Neutrophil (primary cell): Measurements from ENCODE around the gene MBOAT1.

Experiments used
- H3K27ac ChIP-seq: fragments of 200-600 bp; sonication (generic); 2 replicates; pipeline ENCODE4 v1.5.1; 2016; ENCODE audit warnings: mild to moderate bottlenecking, moderate library complexity
- H3K27me3 ChIP-seq: fragments of 200-600 bp; sonication (generic); 2 replicates; pipeline ENCODE4 v1.6.0; 2016; ENCODE audit warnings: mild to moderate bottlenecking
- H3K36me3 ChIP-seq: fragments of 200-600 bp; sonication (generic); 2 replicates; pipeline ENCODE4 v1.5.1; 2017
- H3K4me1 ChIP-seq, 2 experiments: fragments of 200-600 bp in 1 of 2; sonication (generic) in 1 of 2; 1 replicate in 1 of 2; 2 replicates in 1 of 2; pipeline versions ENCODE4 v1.5.1 to v1.6.1; 2013 to 2016; ENCODE audit warnings: low read depth in 1 of 2, low read length in 1 of 2, mild to moderate bottlenecking in 1 of 2, moderate library complexity in 1 of 2; ENCODE audit not compliant: control insufficient read depth in 1 of 2, insufficient read depth in 1 of 2
- H3K4me3 ChIP-seq, 2 experiments: fragments of 200-600 bp in 1 of 2; sonication (generic) in 1 of 2; 1 replicate in 1 of 2; 2 replicates in 1 of 2; pipeline ENCODE4 v1.5.1; 2013 to 2016; ENCODE audit warnings: low read depth in 1 of 2, low read length in 1 of 2, mild to moderate bottlenecking in 1 of 2, moderate library complexity in 1 of 2
- H3K9me3 ChIP-seq: fragments of 200-600 bp; sonication (generic); 2 replicates; pipeline ENCODE4 v1.5.1; 2016
- TF ChIP-seq, protein P1 (sequence below): fragments of 200-600 bp; sonication (generic); IDR thresholded peaks from 2 replicates; pipeline ENCODE4 v1.5.1; 2016; ENCODE audit warnings: antibody characterized with exemption

The MBOAT1 gene

DNA sequence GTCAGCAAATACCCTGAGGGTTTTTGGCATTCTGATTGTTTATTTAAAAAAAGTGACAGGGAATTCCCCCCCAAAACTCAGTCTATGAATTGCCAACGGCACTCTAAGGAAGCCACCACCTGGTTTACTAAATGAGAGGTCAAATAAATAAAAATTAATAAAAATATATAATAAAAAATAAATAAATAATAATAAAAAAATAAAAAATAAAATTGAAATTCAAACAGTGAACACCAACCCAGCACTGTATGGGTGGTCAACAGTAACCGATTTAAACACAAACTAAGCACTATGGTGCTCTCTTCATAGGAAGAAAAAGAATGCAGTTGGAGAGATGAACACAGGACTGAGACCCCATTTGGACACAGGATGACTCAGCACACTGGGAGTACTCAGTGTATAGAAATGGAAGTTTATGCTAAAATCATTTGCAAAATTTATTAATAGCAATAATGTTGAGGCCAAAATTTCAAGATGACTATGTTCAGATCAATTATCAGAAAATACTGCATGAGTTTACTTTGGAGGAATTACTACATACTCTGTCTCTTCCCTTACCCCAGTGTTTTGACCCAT lies 98.5 kb downstream of the MBOAT1 start:
- Histone ChIP-seq H3K9me3 (no peaks in the 10 kb centered on the region), H3K36me3 (peaks cover 86% of the 10 kb centered on the region), H3K27me3 (no peaks in the 10 kb centered on the region), H3K27ac (no peak overlapping the region), H3K4me1 (no peaks in the 10 kb centered on the region), H3K4me3 (no peak overlapping the region)
- TF ChIP-seq, protein P1, sequence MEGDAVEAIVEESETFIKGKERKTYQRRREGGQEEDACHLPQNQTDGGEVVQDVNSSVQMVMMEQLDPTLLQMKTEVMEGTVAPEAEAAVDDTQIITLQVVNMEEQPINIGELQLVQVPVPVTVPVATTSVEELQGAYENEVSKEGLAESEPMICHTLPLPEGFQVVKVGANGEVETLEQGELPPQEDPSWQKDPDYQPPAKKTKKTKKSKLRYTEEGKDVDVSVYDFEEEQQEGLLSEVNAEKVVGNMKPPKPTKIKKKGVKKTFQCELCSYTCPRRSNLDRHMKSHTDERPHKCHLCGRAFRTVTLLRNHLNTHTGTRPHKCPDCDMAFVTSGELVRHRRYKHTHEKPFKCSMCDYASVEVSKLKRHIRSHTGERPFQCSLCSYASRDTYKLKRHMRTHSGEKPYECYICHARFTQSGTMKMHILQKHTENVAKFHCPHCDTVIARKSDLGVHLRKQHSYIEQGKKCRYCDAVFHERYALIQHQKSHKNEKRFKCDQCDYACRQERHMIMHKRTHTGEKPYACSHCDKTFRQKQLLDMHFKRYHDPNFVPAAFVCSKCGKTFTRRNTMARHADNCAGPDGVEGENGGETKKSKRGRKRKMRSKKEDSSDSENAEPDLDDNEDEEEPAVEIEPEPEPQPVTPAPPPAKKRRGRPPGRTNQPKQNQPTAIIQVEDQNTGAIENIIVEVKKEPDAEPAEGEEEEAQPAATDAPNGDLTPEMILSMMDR: no peak

DNA sequence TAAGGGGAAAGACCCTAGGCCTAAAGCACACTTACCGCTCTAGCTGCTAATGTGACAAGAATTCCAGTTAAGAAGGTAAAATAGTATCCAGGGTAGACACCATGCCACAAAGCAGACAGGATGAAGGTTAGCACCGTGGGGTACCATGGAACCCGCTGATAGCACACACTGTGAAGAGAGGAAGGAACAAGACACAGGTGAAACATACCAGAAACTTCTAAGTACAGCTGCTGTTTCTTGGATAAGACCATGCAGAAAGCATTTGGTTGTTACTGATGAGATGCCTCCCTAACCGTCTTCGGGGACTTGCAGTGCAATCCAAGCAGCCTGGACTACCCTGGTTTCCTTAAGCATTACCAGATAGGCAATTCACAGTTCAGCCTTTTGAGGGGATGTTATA lies 99.4 kb downstream of the MBOAT1 start:
- Histone ChIP-seq H3K4me1 (no peaks in the 10 kb centered on the region), H3K36me3 (peaks cover 86% of the 10 kb centered on the region), H3K9me3 (no peaks in the 10 kb centered on the region), H3K27ac (no peak overlapping the region), H3K4me3 (no peak overlapping the region), H3K27me3 (no peaks in the 10 kb centered on the region)
- TF ChIP-seq, protein P1: no peak

DNA sequence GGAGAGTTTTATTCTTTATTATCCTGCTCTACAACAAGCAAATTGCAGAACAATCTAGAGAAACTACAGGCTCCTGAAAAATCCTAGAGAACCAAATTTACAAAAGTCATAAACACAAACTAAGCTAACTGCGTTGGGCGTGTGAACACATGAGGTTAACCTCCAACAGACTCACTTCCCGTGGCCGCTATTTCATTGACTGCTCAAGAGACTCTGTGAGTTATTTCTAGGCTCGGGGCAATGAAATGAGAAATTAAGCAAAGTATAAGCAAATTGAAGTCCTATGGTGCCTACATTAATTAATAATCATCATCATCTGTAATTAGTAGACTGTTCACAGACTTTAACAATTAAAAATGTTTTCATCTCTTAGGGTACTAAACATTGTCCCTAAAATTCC lies 100.0 kb downstream of the MBOAT1 start:
- Histone ChIP-seq H3K27me3 (no peaks in the 10 kb centered on the region), H3K4me1 (no peaks in the 10 kb centered on the region), H3K4me3 (no peak overlapping the region), H3K27ac (no peak overlapping the region), H3K36me3 (peaks cover 85% of the 10 kb centered on the region), H3K9me3 (no peaks in the 10 kb centered on the region)
- TF ChIP-seq, protein P1: no peak

DNA sequence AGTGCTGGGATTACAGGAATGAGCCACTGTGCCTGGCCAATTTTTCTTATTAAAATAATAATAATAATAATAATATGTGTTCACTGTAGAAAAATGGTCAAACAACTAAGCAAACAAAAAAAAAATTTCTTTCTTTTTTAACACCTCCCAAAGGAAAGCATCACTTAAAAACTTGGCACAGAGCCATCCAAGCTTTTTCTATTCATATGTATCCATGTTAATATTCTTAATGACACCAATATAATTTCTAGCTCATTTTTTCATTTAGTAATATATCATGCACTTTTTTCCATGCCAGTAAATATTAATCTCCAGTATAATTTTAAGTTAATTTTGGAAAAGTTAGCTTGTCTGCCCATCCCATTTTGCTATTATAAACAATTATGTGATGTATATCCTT lies 101.8 kb downstream of the MBOAT1 start:
- Histone ChIP-seq H3K27ac (no peak overlapping the region), H3K27me3 (no peaks in the 10 kb centered on the region), H3K4me1 (no peaks in the 10 kb centered on the region), H3K9me3 (no peaks in the 10 kb centered on the region), H3K4me3 (no peak overlapping the region), H3K36me3 (peaks cover 87% of the 10 kb centered on the region)
- TF ChIP-seq, protein P1: no peak

DNA sequence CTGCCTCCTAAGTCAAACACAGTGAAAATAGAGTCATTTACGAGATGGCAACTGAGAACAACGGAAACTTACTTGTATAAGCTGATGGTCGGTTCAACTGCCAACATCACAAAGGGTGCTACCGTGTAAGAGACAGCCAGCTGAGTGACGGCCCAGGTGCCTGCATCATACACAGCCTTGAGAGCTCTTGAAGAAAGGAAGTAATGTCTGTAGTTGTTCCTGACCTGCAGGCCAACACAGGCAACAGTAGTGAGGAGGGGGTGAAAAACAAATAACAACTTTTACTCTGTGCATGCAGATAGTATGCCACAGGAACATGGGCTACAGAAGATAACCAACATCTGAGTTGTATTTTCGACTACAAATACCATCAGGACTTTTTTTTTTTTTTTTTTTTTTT lies 102.7 kb downstream of the MBOAT1 start:
- Histone ChIP-seq H3K9me3 (no peaks in the 10 kb centered on the region), H3K36me3 (peaks cover 88% of the 10 kb centered on the region), H3K27me3 (no peaks in the 10 kb centered on the region), H3K27ac (no peak overlapping the region), H3K4me1 (no peaks in the 10 kb centered on the region), H3K4me3 (no peak overlapping the region)
- TF ChIP-seq, protein P1: no peak

DNA sequence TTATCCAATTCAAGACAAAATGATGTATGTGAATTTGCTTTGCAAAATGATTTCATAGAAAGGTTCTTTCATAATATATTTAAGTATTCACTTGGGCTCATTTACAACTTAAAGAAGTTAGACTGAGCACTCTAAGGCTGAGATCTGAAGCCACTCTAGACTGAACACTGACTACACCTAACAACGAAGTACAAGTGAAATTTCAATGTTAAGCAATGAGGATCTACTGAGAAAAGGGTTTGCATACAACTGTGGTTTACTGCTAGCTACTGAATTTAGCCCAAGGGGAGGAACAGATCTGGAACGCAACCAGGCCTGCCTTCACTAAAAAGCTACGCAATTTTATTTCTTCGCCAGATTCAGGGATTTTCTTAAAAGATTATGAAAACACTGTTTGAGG lies 106.4 kb downstream of the MBOAT1 start:
- H3K27me3 ChIP-seq: no peaks in the 10 kb centered on the region

More for the DNA sequence above, 106.4 kb downstream of the MBOAT1 start:
- Histone ChIP-seq H3K9me3 (no peaks in the 10 kb centered on the region), H3K4me3 (no peak overlapping the region), H3K4me1 (no peaks in the 10 kb centered on the region), H3K27ac (no peak overlapping the region), H3K36me3 (peaks cover 89% of the 10 kb centered on the region)
- TF ChIP-seq, protein P1: no peak
